SU-DHL-6 (cell line): ENCODE measurements around the gene ADGRD1.

ENCODE experiments used
- H2AFZ ChIP-seq: fragments of 200-600 bp; sonication (generic); 2 replicates; pipeline ENCODE4 v1.6.1; 2014; ENCODE audit warnings: low read depth, mild to moderate bottlenecking, moderate library complexity, mixed read lengths, antibody characterized with exemption, low read length; ENCODE audit not compliant: severe bottlenecking
- H3F3A ChIP-seq: fragments of 200-600 bp; shearing (Covaris generic); 2 replicates; pipeline ENCODE4 v1.6.0; 2016; ENCODE audit warnings: antibody characterized with exemption, mild to moderate bottlenecking; ENCODE audit not compliant: insufficient read depth
- H3K27ac ChIP-seq: fragments of 200-600 bp; sonication (generic); 2 replicates; pipeline ENCODE4 v1.5.1; 2016; ENCODE audit warnings: low read depth, mild to moderate bottlenecking, low read length, moderate library complexity, mixed read lengths
- H3K27me3 ChIP-seq: fragments of 200-600 bp; sonication (generic), shearing (Covaris generic); 2 replicates; pipeline ENCODE4 v1.6.0; 2014; ENCODE audit warnings: mild to moderate bottlenecking, low read length
- H3K36me3 ChIP-seq: fragments of 200-600 bp; sonication (generic); 2 replicates; pipeline ENCODE4 v1.6.1; 2014; ENCODE audit warnings: mild to moderate bottlenecking, low read length, mixed read lengths
- H3K4me2 ChIP-seq: fragments of 300-600, 200-600 bp; shearing (Covaris generic), sonication (generic); 2 replicates; pipeline ENCODE4 v1.6.0; 2014; ENCODE audit warnings: low read length, low read depth, mild to moderate bottlenecking; ENCODE audit not compliant: poor library complexity, severe bottlenecking
- H3K4me3 ChIP-seq: fragments of 200-600 bp; sonication (generic); 2 replicates; pipeline ENCODE4 v1.5.1; 2014; ENCODE audit warnings: antibody characterized with exemption, low read length, mild to moderate bottlenecking, mixed read lengths; ENCODE audit not compliant: insufficient read depth, poor library complexity, severe bottlenecking
- H3K79me2 ChIP-seq: fragments of 200-600 bp; sonication (generic); 2 replicates; pipeline ENCODE4 v1.6.1; 2014; ENCODE audit warnings: mild to moderate bottlenecking, low read length, moderate library complexity; ENCODE audit not compliant: insufficient read depth
- H3K9ac ChIP-seq: fragments of 200-600 bp; sonication (generic); 2 replicates; pipeline ENCODE4 v1.7.0; 2014; ENCODE audit warnings: mild to moderate bottlenecking, low read length
- H3K9me2 ChIP-seq: fragments of 200-600 bp; sonication (generic); replicated peaks from 2 replicates; pipeline ENCODE4 v1.6.1; 2014; ENCODE audit warnings: low read length; ENCODE audit not compliant: insufficient read depth
- H3K9me3 ChIP-seq: fragments of 200-600 bp; sonication (generic); 2 replicates; pipeline ENCODE4 v1.6.1; 2014; ENCODE audit warnings: low read length, mixed read lengths; ENCODE audit not compliant: insufficient read depth
- H4K20me1 ChIP-seq: fragments of 200-600 bp; sonication (generic); 2 replicates; pipeline ENCODE4 v1.6.1; 2014; ENCODE audit warnings: low read depth, mild to moderate bottlenecking, antibody characterized with exemption, low read length, moderate library complexity, mixed read lengths
- EZH2phosphoT487 ChIP-seq: fragments of 200-600 bp; sonication (generic), shearing (Covaris generic); conservative IDR thresholded peaks from 2 replicates; pipeline ENCODE4 v1.6.1; 2018; ENCODE audit warnings: mild to moderate bottlenecking, antibody characterized with exemption, low read length, moderate library complexity, mixed read lengths
- TF ChIP-seq, protein P1 (sequence below): fragments of 200-600 bp; sonication (generic); IDR thresholded peaks from one replicate; pipeline ENCODE4 v1.5.1; 2017; ENCODE audit warnings: antibody characterized with exemption, mild to moderate bottlenecking, low read length, moderate library complexity; ENCODE audit not compliant: insufficient read depth, poor library complexity, severe bottlenecking

ADGRD1 gene

GRCh38 chr12:131018808-131019397 is 65.2 kb downstream of the ADGRD1 start:
- Histone ChIP-seq H3K9me2 (no peaks in the 10 kb centered on the region), H3K36me3 (no peaks in the 10 kb centered on the region), H3K9me3 (no peaks in the 10 kb centered on the region), H3K4me3 (no peak overlapping the region), H3K27ac (no peak overlapping the region), H3K4me2 (no peak overlapping the region), H4K20me1 (no peaks in the 10 kb centered on the region), H3F3A (no peaks in the 10 kb centered on the region), H3K9ac (no peak overlapping the region), H3K79me2 (no peaks in the 10 kb centered on the region), H3K27me3 (no peaks in the 10 kb centered on the region), H2AFZ (no peak overlapping the region)
- no peak for TF ChIP-seq EZH2phosphoT487
- TF ChIP-seq, protein P1, sequence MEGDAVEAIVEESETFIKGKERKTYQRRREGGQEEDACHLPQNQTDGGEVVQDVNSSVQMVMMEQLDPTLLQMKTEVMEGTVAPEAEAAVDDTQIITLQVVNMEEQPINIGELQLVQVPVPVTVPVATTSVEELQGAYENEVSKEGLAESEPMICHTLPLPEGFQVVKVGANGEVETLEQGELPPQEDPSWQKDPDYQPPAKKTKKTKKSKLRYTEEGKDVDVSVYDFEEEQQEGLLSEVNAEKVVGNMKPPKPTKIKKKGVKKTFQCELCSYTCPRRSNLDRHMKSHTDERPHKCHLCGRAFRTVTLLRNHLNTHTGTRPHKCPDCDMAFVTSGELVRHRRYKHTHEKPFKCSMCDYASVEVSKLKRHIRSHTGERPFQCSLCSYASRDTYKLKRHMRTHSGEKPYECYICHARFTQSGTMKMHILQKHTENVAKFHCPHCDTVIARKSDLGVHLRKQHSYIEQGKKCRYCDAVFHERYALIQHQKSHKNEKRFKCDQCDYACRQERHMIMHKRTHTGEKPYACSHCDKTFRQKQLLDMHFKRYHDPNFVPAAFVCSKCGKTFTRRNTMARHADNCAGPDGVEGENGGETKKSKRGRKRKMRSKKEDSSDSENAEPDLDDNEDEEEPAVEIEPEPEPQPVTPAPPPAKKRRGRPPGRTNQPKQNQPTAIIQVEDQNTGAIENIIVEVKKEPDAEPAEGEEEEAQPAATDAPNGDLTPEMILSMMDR: no peak

DNA sequence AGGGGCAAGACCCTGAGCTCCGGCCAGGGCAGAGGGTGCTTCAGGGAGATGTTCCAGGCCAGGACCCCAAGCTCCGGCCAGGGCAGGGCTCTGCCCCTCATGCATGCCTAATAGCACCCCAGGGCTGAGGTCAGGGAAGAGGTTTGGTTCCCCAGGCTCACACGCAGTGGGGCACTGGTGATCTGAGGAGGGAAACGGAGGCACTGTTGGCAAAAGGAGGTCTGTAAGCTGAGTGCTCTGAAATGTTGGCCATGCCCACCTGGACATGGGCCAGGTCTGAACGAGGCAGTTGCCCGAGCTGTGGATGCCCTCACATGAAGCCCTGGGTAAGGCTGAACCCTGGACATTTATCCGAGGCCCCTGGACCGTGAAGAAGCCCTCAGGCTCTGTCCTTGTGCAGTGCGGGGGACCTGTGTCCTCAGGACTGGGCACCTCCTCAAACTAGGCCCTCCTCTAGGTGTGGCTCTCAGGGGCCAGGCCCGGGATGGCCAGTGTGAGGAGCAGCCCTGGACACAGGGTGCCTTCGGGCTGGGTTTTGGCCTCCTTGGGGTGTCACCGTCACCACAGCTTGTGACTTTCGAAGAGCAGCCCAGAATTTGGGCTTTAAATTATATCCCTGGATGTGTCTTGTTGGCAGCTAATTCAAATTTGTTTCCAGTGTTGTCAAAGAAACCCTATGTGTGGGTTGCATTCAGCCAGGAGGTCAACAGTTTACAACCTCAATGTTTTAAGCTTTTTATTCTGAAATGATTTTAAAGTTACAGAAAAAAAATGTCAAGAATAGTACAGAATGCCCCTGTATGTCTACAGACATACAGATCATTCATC is 66.8 kb downstream of the ADGRD1 start:
- Histone ChIP-seq H4K20me1 (no peaks in the 10 kb centered on the region), H3K4me3 (no peak overlapping the region), H3K9me2 (no peaks in the 10 kb centered on the region), H3K9ac (no peak overlapping the region), H2AFZ (no peak overlapping the region), H3K4me2 (no peak overlapping the region), H3K9me3 (no peaks in the 10 kb centered on the region), H3K79me2 (no peaks in the 10 kb centered on the region), H3K27me3 (no peaks in the 10 kb centered on the region), H3K36me3 (no peaks in the 10 kb centered on the region), H3F3A (no peaks in the 10 kb centered on the region), H3K27ac (no peak overlapping the region)
- TF ChIP-seq EZH2phosphoT487: no peak
- TF ChIP-seq, protein P1: no peak

- Histone ChIP-seq H3K4me2 (no peak overlapping the region), H3F3A (no peaks in the 10 kb centered on the region), H3K4me3 (no peak overlapping the region), H3K27ac (no peak overlapping the region), H3K27me3 (no peaks in the 10 kb centered on the region), H4K20me1 (no peaks in the 10 kb centered on the region), H3K9me2 (no peaks in the 10 kb centered on the region), H2AFZ (no peak overlapping the region), H3K9ac (no peak overlapping the region), H3K79me2 (no peaks in the 10 kb centered on the region), H3K36me3 (no peaks in the 10 kb centered on the region), H3K9me3 (no peaks in the 10 kb centered on the region)
- TF ChIP-seq, protein P1: no peak
- no peak for TF ChIP-seq EZH2phosphoT487
These were observed 67.4 kb downstream of the ADGRD1 start for GRCh38 chr12:131021154-131021541.
